H9 (cell line): Measurements from ENCODE around the gene GRID1. TPM values are rescaled to one million over a fixed set of nuclear protein-coding genes. Genes with fewer than 3 reads are reported as not detected.

Experiments used
- DNase-seq: peaks from one replicate; pipeline ENCODE4 v3.0.0-alpha.2; 2017
- H2AFZ ChIP-seq: one replicate; pipeline ENCODE4 v1.6.1; 2013; ENCODE audit warnings: mild to moderate bottlenecking, low read length, control low read depth, moderate library complexity
- H2AK5ac ChIP-seq: 2 replicates; pipeline ENCODE4 v1.6.1; 2013; ENCODE audit warnings: low read length, control low read depth, mixed read lengths; ENCODE audit not compliant: insufficient read length
- H2BK120ac ChIP-seq: one replicate; pipeline ENCODE4 v1.6.1; 2013; ENCODE audit warnings: low read depth, mild to moderate bottlenecking, low read length, control low read depth, inconsistent platforms; ENCODE audit not compliant: poor library complexity, severe bottlenecking
- H2BK12ac ChIP-seq: 2 replicates; pipeline ENCODE4 v1.6.1; 2013; ENCODE audit warnings: low read length, control low read depth, mixed read lengths, low read depth; ENCODE audit not compliant: insufficient read length
- H2BK15ac ChIP-seq: 2 replicates; pipeline ENCODE4 v1.6.1; 2013; ENCODE audit warnings: low read depth, low read length, control low read depth
- H2BK20ac ChIP-seq: one replicate; pipeline ENCODE4 v1.6.1; 2013; ENCODE audit warnings: low read depth, mild to moderate bottlenecking, low read length, control low read depth, inconsistent platforms; ENCODE audit not compliant: poor library complexity, severe bottlenecking
- H2BK5ac ChIP-seq: 2 replicates; pipeline ENCODE4 v1.6.1; 2013; ENCODE audit warnings: low read length, control low read depth, mixed read lengths; ENCODE audit not compliant: insufficient read length
- H3K14ac ChIP-seq: 2 replicates; pipeline ENCODE4 v1.6.1; 2013; ENCODE audit warnings: low read length, control low read depth; ENCODE audit not compliant: insufficient read depth
- H3K18ac ChIP-seq: 2 replicates; pipeline ENCODE4 v1.6.1; 2013; ENCODE audit warnings: low read depth, mild to moderate bottlenecking, mixed read lengths, low read length, control low read depth; ENCODE audit not compliant: insufficient read length
- H3K23ac ChIP-seq: 2 replicates; pipeline ENCODE4 v1.6.1; 2013; ENCODE audit warnings: low read length, control low read depth, mixed read lengths, low read depth; ENCODE audit not compliant: insufficient read length
- H3K23me2 ChIP-seq: 2 replicates; pipeline ENCODE4 v1.6.1; 2013; ENCODE audit warnings: low read depth, mild to moderate bottlenecking, mixed read lengths, low read length, control low read depth; ENCODE audit not compliant: insufficient read length, poor library complexity, severe bottlenecking
- H3K27ac ChIP-seq: 2 replicates; pipeline ENCODE4 v1.5.1; 2013; ENCODE audit warnings: low read length, control low read depth, mixed read lengths, low read depth; ENCODE audit not compliant: insufficient read length
- H3K27me3 ChIP-seq: 2 replicates; pipeline ENCODE4 v1.6.1; 2013; ENCODE audit warnings: low read length, control low read depth, inconsistent platforms; ENCODE audit not compliant: insufficient read depth
- H3K4ac ChIP-seq: 2 replicates; pipeline ENCODE4 v1.6.1; 2013; ENCODE audit warnings: low read depth, mild to moderate bottlenecking, control low read depth, inconsistent platforms, low read length, moderate library complexity
- H3K4me1 ChIP-seq: 2 replicates; pipeline ENCODE4 v1.6.1; 2013; ENCODE audit warnings: low read length, control low read depth, inconsistent platforms; ENCODE audit not compliant: insufficient read depth
- H3K4me2 ChIP-seq: 2 replicates; pipeline ENCODE4 v1.6.1; 2013; ENCODE audit warnings: low read length, control low read depth, mixed read lengths; ENCODE audit not compliant: insufficient read length, insufficient read depth
- H3K56ac ChIP-seq: 2 replicates; pipeline ENCODE4 v1.6.1; 2013; ENCODE audit warnings: low read depth, mild to moderate bottlenecking, mixed read lengths, low read length, control low read depth; ENCODE audit not compliant: insufficient read length
- H3K79me1 ChIP-seq: 2 replicates; pipeline ENCODE4 v1.6.1; 2013; ENCODE audit warnings: low read depth, mild to moderate bottlenecking, moderate library complexity, low read length, control low read depth, inconsistent platforms; ENCODE audit not compliant: insufficient read depth, poor library complexity, severe bottlenecking
- H3K79me2 ChIP-seq: 2 replicates; pipeline ENCODE4 v1.6.1; 2013; ENCODE audit warnings: low read length, control low read depth, inconsistent platforms; ENCODE audit not compliant: insufficient read depth
- H3K9ac ChIP-seq: 2 replicates; pipeline ENCODE4 v1.6.1; 2013; ENCODE audit warnings: low read length, control low read depth, mixed read lengths; ENCODE audit not compliant: insufficient read length; ENCODE audit errors: extremely low read depth
- H3K9me3 ChIP-seq: one replicate; pipeline ENCODE4 v1.6.1; 2013; ENCODE audit warnings: low read depth, low read length, inconsistent platforms; ENCODE audit not compliant: control insufficient read depth
- H3T11ph ChIP-seq: one replicate; pipeline ENCODE4 v1.6.1; 2013; ENCODE audit warnings: mild to moderate bottlenecking, low read length, control low read depth, inconsistent platforms
- H4K20me1 ChIP-seq: one replicate; pipeline ENCODE4 v1.6.1; 2013; ENCODE audit not compliant: control insufficient read depth, insufficient read length, insufficient read depth
- H4K5ac ChIP-seq: 2 replicates; pipeline ENCODE4 v1.6.1; 2013; ENCODE audit warnings: low read depth, mild to moderate bottlenecking, mixed read lengths, low read length, control low read depth; ENCODE audit not compliant: insufficient read length
- H4K8ac ChIP-seq: replicated peaks from 2 replicates; pipeline ENCODE4 v1.6.1; 2013; ENCODE audit warnings: low read length, control low read depth, mixed read lengths, low read depth; ENCODE audit not compliant: insufficient read length
- H4K91ac ChIP-seq: 2 replicates; pipeline ENCODE4 v1.6.1; 2013; ENCODE audit warnings: low read depth, mild to moderate bottlenecking, moderate library complexity, mixed read lengths, low read length, control low read depth; ENCODE audit not compliant: insufficient read length
- H3K27ac Mint-ChIP-seq, 3 experiments: 2 replicates in 2 of 3; 3 replicates in 1 of 3; pipeline ENCODE4 v1.8.0; 2020 to 2021; ENCODE audit warnings: mixed read lengths in 3 of 3, mild to moderate bottlenecking in 1 of 3, moderate library complexity in 1 of 3
- H3K27me3 Mint-ChIP-seq: 2 replicates; pipeline ENCODE4 v1.8.0; 2021; ENCODE audit warnings: low read depth, mild to moderate bottlenecking, moderate library complexity, mixed read lengths
- H3K36me3 Mint-ChIP-seq, 3 experiments: 2 replicates in 2 of 3; 3 replicates in 1 of 3; pipeline ENCODE4 v1.8.0; 2020 to 2021; ENCODE audit warnings: low read depth in 3 of 3, mixed read lengths in 3 of 3; ENCODE audit not compliant: insufficient read depth in 1 of 3
- H3K4me1 Mint-ChIP-seq, 2 experiments: 2 replicates each; pipeline ENCODE4 v1.8.0; 2020; ENCODE audit warnings: mixed read lengths in 2 of 2
- H3K4me3 Mint-ChIP-seq, 2 experiments: 2 replicates in 1 of 2; 3 replicates in 1 of 2; pipeline ENCODE4 v1.8.0; 2020 to 2021; ENCODE audit warnings: mild to moderate bottlenecking in 2 of 2, mixed read lengths in 2 of 2, moderate library complexity in 1 of 2
- H3K9me3 Mint-ChIP-seq, 2 experiments: 2 replicates in 1 of 2; 3 replicates in 1 of 2; pipeline ENCODE4 v1.8.0; 2020; ENCODE audit warnings: mild to moderate bottlenecking in 2 of 2, mixed read lengths in 2 of 2, moderate library complexity in 1 of 2
- whole genome bisulfite sequencing: extraction: QIAGEN DNeasy Blood & Tissue Kit; methylation state at CpG from one replicate; pipeline ENCODE4 v1.1.7; 2013; ENCODE audit warnings: missing lambda C conversion rate, low lambda C conversion rate, mixed read lengths; ENCODE audit not compliant: insufficient read length; ENCODE audit errors: extremely low coverage; 5-methylcytosine and 5-hydroxymethylcytosine counted together
- total RNA-seq: library from RNA; stranded (reverse); gene quantifications from 2 replicates; pipeline ENCODE4 v1.2.1, GENCODE V29; 2021
- TF ChIP-seq, protein P1 (sequence below): fragments of 200-600 bp; sonication (generic); conservative IDR thresholded peaks from 3 replicates; pipeline ENCODE4 v1.8.0; 2021; ENCODE audit warnings: antibody characterized with exemption, mild to moderate bottlenecking

The GRID1 gene
- total RNA-seq, 1 experiment from 2014 or later: 0.35 TPM

- TF ChIP-seq, protein P1, sequence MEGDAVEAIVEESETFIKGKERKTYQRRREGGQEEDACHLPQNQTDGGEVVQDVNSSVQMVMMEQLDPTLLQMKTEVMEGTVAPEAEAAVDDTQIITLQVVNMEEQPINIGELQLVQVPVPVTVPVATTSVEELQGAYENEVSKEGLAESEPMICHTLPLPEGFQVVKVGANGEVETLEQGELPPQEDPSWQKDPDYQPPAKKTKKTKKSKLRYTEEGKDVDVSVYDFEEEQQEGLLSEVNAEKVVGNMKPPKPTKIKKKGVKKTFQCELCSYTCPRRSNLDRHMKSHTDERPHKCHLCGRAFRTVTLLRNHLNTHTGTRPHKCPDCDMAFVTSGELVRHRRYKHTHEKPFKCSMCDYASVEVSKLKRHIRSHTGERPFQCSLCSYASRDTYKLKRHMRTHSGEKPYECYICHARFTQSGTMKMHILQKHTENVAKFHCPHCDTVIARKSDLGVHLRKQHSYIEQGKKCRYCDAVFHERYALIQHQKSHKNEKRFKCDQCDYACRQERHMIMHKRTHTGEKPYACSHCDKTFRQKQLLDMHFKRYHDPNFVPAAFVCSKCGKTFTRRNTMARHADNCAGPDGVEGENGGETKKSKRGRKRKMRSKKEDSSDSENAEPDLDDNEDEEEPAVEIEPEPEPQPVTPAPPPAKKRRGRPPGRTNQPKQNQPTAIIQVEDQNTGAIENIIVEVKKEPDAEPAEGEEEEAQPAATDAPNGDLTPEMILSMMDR: no peak
- H3K4ac ChIP-seq: no peak overlapping the region
- H3K4me3 Mint-ChIP-seq: no peak overlapping the region
- WGBS: no CpG with 5 or more reads among the region's 1 CpG
- H3K9me3 Mint-ChIP-seq: peaks cover 4 to 5% of the 10 kb centered on the region in 2 experiments; a peak in 3 of 5 replicates
- no peak overlapping the region for H3K27ac ChIP-seq
- H3K14ac ChIP-seq: no peak overlapping the region
- H3K27me3 Mint-ChIP-seq: peaks cover 2% of the 10 kb centered on the region
- DNase-seq: no peak
- H3T11ph ChIP-seq: no peak overlapping the region
- no peak overlapping the region for H3K23ac ChIP-seq
- H2AK5ac ChIP-seq: no peak overlapping the region
- no peak overlapping the region for H4K5ac ChIP-seq
- H3K36me3 Mint-ChIP-seq: peaks cover 0 to 6% (median 0%) of the 10 kb centered on the region in 3 experiments; a peak in 2 of 7 replicates
- no peak overlapping the region for H3K56ac ChIP-seq
- H2BK15ac ChIP-seq: no peak overlapping the region
- no peaks in the 10 kb centered on the region; the same call in 1 of the 2 replicates for H3K79me2 ChIP-seq
- H3K4me2 ChIP-seq: no peak overlapping the region
- no peak overlapping the region for H3K18ac ChIP-seq
- H3K4me1 Mint-ChIP-seq: no peaks in the 10 kb centered on the region
- no peaks in the 10 kb centered on the region for H3K4me1 ChIP-seq
- no peak overlapping the region for H2BK120ac ChIP-seq
- H3K23me2 ChIP-seq: no peaks in the 10 kb centered on the region
- H3K9ac ChIP-seq: no peak overlapping the region
- no peak overlapping the region for H4K91ac ChIP-seq
- no peaks in the 10 kb centered on the region for H3K9me3 ChIP-seq
- no peak overlapping the region for H2BK12ac ChIP-seq
- H3K79me1 ChIP-seq: no peaks in the 10 kb centered on the region
- H3K27ac Mint-ChIP-seq: no peak overlapping the region
- H2BK5ac ChIP-seq: no peak overlapping the region
- H2AFZ ChIP-seq: no peak overlapping the region
- H4K20me1 ChIP-seq: no peaks in the 10 kb centered on the region
- no peaks in the 10 kb centered on the region for H3K27me3 ChIP-seq
- no peak overlapping the region for H2BK20ac ChIP-seq
- H4K8ac ChIP-seq: no peak overlapping the region
These were observed 373.5 kb downstream of the GRID1 start for GRCh38 chr10:85993140-85993539.
